NCI-H146 treated with DMSO at 0.1 percent for 48 hours (cell line): ENCODE results near the gene RPS3.
A peak's percentile ranks its signal among the peaks of the same experiment; 100 is the strongest.
"Not testable (repeated sequence)": the region's sequence is repeated elsewhere in the genome, so short reads cannot be mapped to it uniquely, and the experiment has no call there.

Experiments
- DNase-seq: peaks from one replicate; lab custom pipeline; 2025; ENCODE audit not compliant: unreplicated experiment; lab: John Stamatoyannopoulos, UW

The RPS3 gene

GRCh38 chr11:75413146-75413545 is 13.8 kb downstream of the RPS3 start:
- DNase-seq: not testable (repeated sequence)

GRCh38 chr11:75413864-75414263 is 14.5 kb downstream of the RPS3 start:
- no peak for DNase-seq

GRCh38 chr11:75420224-75421034 is 21.1 kb downstream of the RPS3 start:
- no peak for DNase-seq

- no peak for DNase-seq
These were observed 21.8 kb downstream of the RPS3 start for GRCh38 chr11:75421035-75421602.

GRCh38 chr11:75421902-75422247 is 22.6 kb downstream of the RPS3 start:
- no peak for DNase-seq

GRCh38 chr11:75422248-75423231 is 23.2 kb downstream of the RPS3 start:
- DNase-seq: peak; percentile 41

GRCh38 chr11:75423721-75424120 is 24.4 kb downstream of the RPS3 start:
- DNase-seq: no peak

GRCh38 chr11:75424396-75424795 is 25.1 kb downstream of the RPS3 start:
- no peak for DNase-seq

- no peak for DNase-seq
These were observed 26.1 kb downstream of the RPS3 start for GRCh38 chr11:75425422-75425821.

- DNase-seq: no peak
These were observed 27.4 kb downstream of the RPS3 start for GRCh38 chr11:75426720-75427086.

GRCh38 chr11:75427181-75427580 is 27.9 kb downstream of the RPS3 start:
- DNase-seq: no peak

GRCh38 chr11:75428281-75428724 is 29.0 kb downstream of the RPS3 start:
- DNase-seq: no peak

GRCh38 chr11:75428989-75429640 is 29.8 kb downstream of the RPS3 start:
- no peak for DNase-seq

GRCh38 chr11:75429641-75429901 is 30.3 kb downstream of the RPS3 start:
- no peak for DNase-seq

GRCh38 chr11:75429902-75430713 is 30.8 kb downstream of the RPS3 start:
- peak; percentile 39 for DNase-seq

- DNase-seq: peak; percentile 44
These were observed 31.6 kb downstream of the RPS3 start for GRCh38 chr11:75430714-75431532.

- no peak for DNase-seq
These were observed 32.5 kb downstream of the RPS3 start for GRCh38 chr11:75431533-75432525.

GRCh38 chr11:75432911-75433321 is 33.6 kb downstream of the RPS3 start, which contains the start of gene KLHL35:
Gene KLHL35 (minus strand): TSS chr11:75433203. CDS start chr11:75430629, 2,574 bp downstream.
- no peak for DNase-seq
